Endothelial cell of umbilical vein (primary cell): Measurements from ENCODE around the gene RNF169. TPM values are rescaled to one million over a fixed set of nuclear protein-coding genes. Genes with fewer than 3 reads are reported as not detected.

ENCODE experiments used
- BruUV-seq: library from RNA; stranded (reverse); fragments of 400-500 nt; replicated peaks from 2 replicates; lab custom pipeline; 2021; lab: Mats Ljungman, UMichigan
- CTCF ChIA-PET: fragments of 300-600, 350-600 bp; sonication (Branson Sonifier 250); formaldehyde crosslinking; loops from one replicate; lab custom pipeline; 2021; ENCODE audit warnings: antibody characterized with exemption, inconsistent platforms; lab: Charles Lee
- POLR2A ChIA-PET: fragments of 300-600, 350-600 bp; sonication (Branson Sonifier 250); formaldehyde crosslinking; loops from one replicate; lab custom pipeline; 2021; ENCODE audit warnings: antibody characterized with exemption, inconsistent platforms; lab: Charles Lee
- DNase-seq: peaks from one replicate; pipeline ENCODE4 v3.0.0-alpha.2; 2011; ENCODE audit warnings: low read depth, low spot score
- FAIRE-seq: peaks from 2 replicates; lab custom pipeline; 2011; peaks lifted over from hg19 to GRCh38; lab: Jason Lieb, UNC
- H2AFZ ChIP-seq: 2 replicates; pipeline ENCODE4 v1.6.0; 2012; ENCODE audit warnings: low read depth, low read length, control low read depth, inconsistent platforms
- H3K27ac ChIP-seq: 2 replicates; pipeline ENCODE4 v1.5.1; 2011; ENCODE audit warnings: low read depth, mild to moderate bottlenecking, control low read depth, low read length, moderate library complexity; ENCODE audit not compliant: insufficient read depth
- H3K27me3 ChIP-seq, 2 experiments: 2 replicates each; pipeline versions ENCODE4 v1.6.0 to v1.6.1; 2011; ENCODE audit warnings: low read length in 2 of 2, mixed read lengths in 1 of 2; ENCODE audit not compliant: control insufficient read depth in 2 of 2, insufficient read depth in 2 of 2
- H3K36me3 ChIP-seq, 2 experiments: 2 replicates in 1 of 2; 3 replicates in 1 of 2; pipeline ENCODE4 v1.5.1; 2011; ENCODE audit warnings: low read length in 2 of 2, mild to moderate bottlenecking in 1 of 2, moderate library complexity in 1 of 2; ENCODE audit not compliant: control insufficient read depth in 2 of 2, insufficient read depth in 2 of 2; ENCODE audit errors: extremely low read depth in 1 of 2
- H3K4me1 ChIP-seq: 3 replicates; pipeline ENCODE4 v1.5.1; 2011; ENCODE audit warnings: mild to moderate bottlenecking, low read length; ENCODE audit not compliant: control insufficient read depth, insufficient read depth; ENCODE audit errors: extremely low read depth
- H3K4me2 ChIP-seq: 2 replicates; pipeline ENCODE4 v1.6.1; 2011; ENCODE audit warnings: low read length, control low read depth, mixed read lengths; ENCODE audit not compliant: insufficient read depth
- H3K4me3 ChIP-seq, 3 experiments: fragments of 200-600 bp in 1 of 3; sonication (generic), shearing (Covaris generic) in 1 of 3; replicated peaks in 1 of 3; 2 replicates each; pipeline ENCODE4 v1.5.1; 2011 to 2016; ENCODE audit warnings: control low read depth in 3 of 3, low read length in 3 of 3, mild to moderate bottlenecking in 2 of 3, inconsistent platforms in 1 of 3, low read depth in 1 of 3, moderate library complexity in 1 of 3; ENCODE audit not compliant: insufficient read depth in 1 of 3
- H3K79me2 ChIP-seq: 2 replicates; pipeline ENCODE4 v1.6.0; 2012; ENCODE audit warnings: low read length, inconsistent platforms; ENCODE audit not compliant: control insufficient read depth, insufficient read depth
- H3K9ac ChIP-seq: replicated peaks from 2 replicates; pipeline ENCODE3; 2011; ENCODE audit warnings: low read length, control low read depth; ENCODE audit not compliant: insufficient read depth; ENCODE audit errors: extremely low read depth
- H3K9me1 ChIP-seq: replicated peaks from 3 replicates; pipeline ENCODE4 v1.6.0; 2011; ENCODE audit warnings: mild to moderate bottlenecking, low read length; ENCODE audit not compliant: control insufficient read depth, insufficient read depth; ENCODE audit errors: extremely low read depth
- H3K9me3 ChIP-seq: replicated peaks from 2 replicates; pipeline ENCODE4 v1.5.1; 2012; ENCODE audit warnings: low read length, inconsistent platforms; ENCODE audit not compliant: control insufficient read depth, insufficient read depth
- H4K20me1 ChIP-seq: replicated peaks from 2 replicates; pipeline ENCODE3; 2011; ENCODE audit warnings: mild to moderate bottlenecking, low read length; ENCODE audit not compliant: control insufficient read depth, insufficient read depth; ENCODE audit errors: extremely low read depth
- CTCF ChIP-seq, 2 donors: IDR thresholded peaks; 1 replicate in 1 of 2; 2 replicates in 1 of 2; pipeline ENCODE4 v1.5.1; 2011; ENCODE audit warnings: low read length in 2 of 2, mild to moderate bottlenecking in 2 of 2, moderate library complexity in 2 of 2, control low read depth in 1 of 2, inconsistent platforms in 1 of 2, low read depth in 1 of 2; ENCODE audit not compliant: insufficient read depth in 1 of 2; ENCODE audit errors: extremely low read depth in 1 of 2
- EZH2 ChIP-seq: IDR thresholded peaks from 2 replicates; pipeline ENCODE4 v1.6.1; 2012; ENCODE audit warnings: borderline replicate concordance, low read depth, mild to moderate bottlenecking, moderate library complexity, low read length, inconsistent platforms; ENCODE audit not compliant: severe bottlenecking
- FOS ChIP-seq: IDR thresholded peaks from 2 replicates; pipeline ENCODE4 v1.6.1; 2011; ENCODE audit warnings: mild to moderate bottlenecking, low read length, moderate library complexity, borderline replicate concordance; ENCODE audit not compliant: insufficient read depth
- GATA2 ChIP-seq: IDR thresholded peaks from 2 replicates; pipeline ENCODE4 v1.7.0; 2011; ENCODE audit warnings: low read depth, mild to moderate bottlenecking, moderate library complexity, mixed read lengths, low read length; ENCODE audit not compliant: insufficient read length, insufficient read depth
- JUN ChIP-seq: IDR thresholded peaks from 2 replicates; pipeline ENCODE4 v1.6.1; 2011; ENCODE audit warnings: borderline replicate concordance, low read depth; ENCODE audit not compliant: insufficient read length, insufficient read depth
- MAX ChIP-seq: IDR thresholded peaks from 2 replicates; pipeline ENCODE4 v1.6.1; 2011; ENCODE audit not compliant: insufficient read depth, insufficient read length
- MYC ChIP-seq: IDR thresholded peaks from one replicate; pipeline ENCODE4 v1.6.1; 2011; ENCODE audit warnings: mild to moderate bottlenecking, low read depth, low read length
- POLR2A ChIP-seq: IDR thresholded peaks from 2 replicates; pipeline ENCODE4 v1.6.1; 2012; ENCODE audit warnings: low read depth, mild to moderate bottlenecking, control low read depth, low read length
- POLR2AphosphoS5 ChIP-seq: IDR thresholded peaks from 2 replicates; pipeline ENCODE4 v1.6.1; 2012; ENCODE audit warnings: low read depth, mild to moderate bottlenecking, control low read depth, low read length, moderate library complexity; ENCODE audit not compliant: insufficient read depth
- dilution Hi-C: fragments of 300-500 bp; cut with MboI; formaldehyde crosslinking; loops from one replicate; pipeline ENCODE4 v1.15.0; 2019; ENCODE audit warnings: low sequenced_read_pairs; ENCODE audit not compliant: extremely low pct_ligation_motif_present
- intact Hi-C: fragments of 100-400 bp; cut with micrococcal nuclease; formaldehyde crosslinking; loops from one replicate; pipeline ENCODE4 v1.10.0; 2022
- polyA plus RNA-seq, 4 experiments: library from polyadenylated mRNA; depleted of rRNA in 3 of 4; stranded (reverse) in 3 of 4; unstranded in 1 of 4; fragments of >200 nt; gene quantifications; 2 replicates each; pipeline versions ENCODE4 v1.2.1 to v1.2.3, GENCODE V29; 2011 to 2012; ENCODE audit warnings: missing spikeins in 1 of 4
- total RNA-seq: library from RNA; stranded (reverse); gene quantifications from 2 replicates; pipeline ENCODE4 v1.2.3, GENCODE V29; 2021

RNF169 gene
- total and polyA plus RNA-seq, 2 donors (not counting 3 experiments of a cell fraction or from before 2014, with no cell fraction given) = 5.8 to 21.3 TPM

GRCh38 chr11:74819400-74819799, 70.8 kb downstream of the RNF169 start:
- no peak overlapping the region for H3K9ac ChIP-seq
- H3K4me3 ChIP-seq = no peak overlapping the region
- H3K4me1 ChIP-seq = peaks cover 58% of the 10 kb centered on the region
- TF ChIP-seq FOS = no peak
- TF ChIP-seq CTCF (IDR thresholded peaks at IDR 0.05; ENCODE audit: extremely low read depth in 1 of 2, insufficient read depth in 1 of 2, low read depth in 1 of 2, low read length in 2 of 2) = no peak
- no peak for TF ChIP-seq JUN
- TF ChIP-seq MYC = no peak
- no peak for TF ChIP-seq GATA2
- no peak for TF ChIP-seq MAX
- no peak for TF ChIP-seq EZH2
- no peak for TF ChIP-seq POLR2A
- TF ChIP-seq POLR2AphosphoS5 = no peak
- H3K9me3 ChIP-seq = no peaks in the 10 kb centered on the region
- H3K36me3 ChIP-seq = peaks cover 2 to 4% of the 10 kb centered on the region in 2 experiments
- DNase-seq = peak; percentile 44
- FAIRE-seq = no peak
- H3K79me2 ChIP-seq = peaks cover 3% of the 10 kb centered on the region
- dilution Hi-C loops (no loop called here), intact Hi-C loops (no loop called here)
- H3K9me1 ChIP-seq = no peaks in the 10 kb centered on the region
- POLR2A ChIA-PET = no interaction called here
- no peak overlapping the region for H3K4me2 ChIP-seq
- no peaks in the 10 kb centered on the region for H4K20me1 ChIP-seq
- CTCF ChIA-PET = interaction anchor here (1.5 to 1.8 kb wide), 2 partner anchors 36 to 117 kb away, joined by 3 to 5 read pairs; no protein-coding TSS in a partner anchor
- BruUV-seq = no TSS peak
- no peaks in the 10 kb centered on the region for H3K27me3 ChIP-seq
- no peak overlapping the region for H2AFZ ChIP-seq
- peak overlapping the region; percentile 64 for H3K27ac ChIP-seq
